NCI-H1417 treated with DMSO at 0.1 percent for 48 hours (cell line): ENCODE data around the gene PCSK5.

Experiments
- DNase-seq: peaks from one replicate; lab custom pipeline; 2025; lab: John Stamatoyannopoulos, UW

PCSK5 gene

DNA sequence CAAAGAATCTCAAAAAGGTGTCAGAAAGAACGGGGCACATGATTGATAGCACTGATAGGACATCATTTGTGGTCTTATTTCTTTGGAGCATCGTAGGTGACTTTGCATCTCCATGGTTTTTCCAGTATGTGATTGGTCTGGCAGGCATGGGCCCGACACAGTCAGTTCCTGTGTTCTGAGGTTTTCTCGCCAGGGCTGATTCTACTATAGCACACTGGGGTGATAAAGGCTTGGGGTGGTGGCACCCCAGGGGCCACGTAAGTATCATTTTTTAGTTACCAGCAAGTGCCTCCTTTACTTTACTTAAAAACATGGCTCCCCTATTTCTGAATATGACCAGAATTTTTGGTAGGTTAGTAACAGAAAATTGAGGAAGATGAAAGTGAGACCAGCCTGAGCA lies 301.0 kb downstream of the PCSK5 start:
- DNase-seq, result no peak

- DNase-seq, result no peak
Measured at GRCh38 chr9:76192013-76192412, 301.5 kb downstream of the PCSK5 start.

DNA sequence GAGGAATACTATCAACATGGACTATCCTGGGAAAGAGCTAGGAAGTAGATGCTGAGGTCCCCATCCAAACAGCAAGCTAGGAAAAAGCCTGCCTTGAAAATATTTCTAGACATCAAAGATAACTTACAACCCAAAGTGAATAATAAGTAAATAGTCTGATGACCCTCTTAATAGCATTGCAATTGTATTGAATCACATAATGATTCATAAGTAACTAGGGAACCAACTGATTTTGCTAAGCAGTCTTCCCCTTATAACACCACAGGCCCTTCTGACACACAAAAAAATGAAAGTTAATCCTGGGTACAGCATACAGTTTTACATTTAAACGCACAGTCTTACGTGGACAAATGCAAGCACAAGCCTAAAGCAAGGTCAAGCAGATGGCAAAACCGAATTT lies 304.4 kb downstream of the PCSK5 start:
- no peak for DNase-seq

DNA sequence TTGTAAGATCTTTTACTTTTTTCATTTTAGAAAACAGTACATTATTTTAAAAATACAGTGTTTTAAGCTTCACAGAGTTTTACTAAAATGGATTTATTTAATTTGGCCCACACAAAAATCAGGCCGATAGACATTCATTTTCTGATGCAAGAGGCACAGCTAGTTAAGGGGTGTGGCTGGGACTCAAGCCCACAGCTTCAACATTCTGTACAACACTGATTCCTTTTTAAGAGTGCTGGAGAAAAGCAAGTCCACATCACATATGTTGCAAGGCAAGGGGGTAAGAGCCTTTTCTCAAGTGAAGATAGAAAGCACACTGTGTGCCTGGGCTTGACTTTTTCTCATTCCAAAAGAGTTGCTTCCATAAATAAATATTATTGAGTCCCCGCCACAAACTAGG lies 307.9 kb downstream of the PCSK5 start:
- no peak for DNase-seq

DNA sequence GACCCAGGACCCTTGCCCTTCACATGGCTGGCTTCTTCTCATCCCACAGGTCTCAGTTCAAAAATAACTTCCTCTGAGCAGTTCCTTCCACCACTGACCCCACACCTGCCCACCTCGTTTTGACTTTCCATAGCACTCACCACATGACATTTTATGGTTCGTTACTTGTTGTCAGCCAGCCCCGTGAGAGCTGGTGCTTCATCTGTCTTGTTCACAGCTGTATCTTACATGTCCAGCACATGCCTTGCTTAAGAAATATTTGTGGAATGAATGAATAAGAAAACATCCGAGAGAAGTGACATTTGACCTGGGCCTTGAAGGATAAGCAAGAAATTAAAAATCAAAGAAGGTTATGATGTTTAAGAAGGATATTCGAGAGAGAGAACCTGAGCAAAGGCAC lies 309.8 kb downstream of the PCSK5 start:
- no peak for DNase-seq

GRCh38 chr9:76200745-76201144 lies 310.3 kb downstream of the PCSK5 start:
- DNase-seq, result no peak

GRCh38 chr9:76203373-76203772 lies 312.9 kb downstream of the PCSK5 start:
- DNase-seq, result no peak

GRCh38 chr9:76206821-76207220 lies 316.3 kb downstream of the PCSK5 start:
- DNase-seq, result no peak

- DNase-seq, result no peak
Measured at GRCh38 chr9:76213751-76214150, 323.3 kb downstream of the PCSK5 start.

DNA sequence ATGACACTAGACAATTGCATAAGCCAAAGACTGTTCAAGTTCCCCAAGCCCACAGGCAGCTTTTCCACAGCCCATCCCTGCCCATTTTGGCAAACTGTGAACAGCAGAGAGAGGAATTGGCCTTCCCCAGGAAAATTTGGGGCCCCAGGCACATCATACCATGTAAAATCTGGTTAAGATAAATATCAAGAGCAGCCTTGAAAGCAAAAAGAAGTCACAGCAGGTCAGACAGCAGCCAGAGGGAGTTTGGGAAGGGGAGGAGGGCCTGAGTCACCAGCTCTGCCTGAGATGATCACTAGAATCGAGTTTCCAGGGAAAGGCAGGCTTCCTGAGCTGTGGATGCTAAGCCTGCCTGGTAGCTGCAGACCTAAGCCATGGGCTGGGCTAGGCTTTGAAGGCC lies 324.6 kb downstream of the PCSK5 start:
- DNase-seq, result no peak

DNA sequence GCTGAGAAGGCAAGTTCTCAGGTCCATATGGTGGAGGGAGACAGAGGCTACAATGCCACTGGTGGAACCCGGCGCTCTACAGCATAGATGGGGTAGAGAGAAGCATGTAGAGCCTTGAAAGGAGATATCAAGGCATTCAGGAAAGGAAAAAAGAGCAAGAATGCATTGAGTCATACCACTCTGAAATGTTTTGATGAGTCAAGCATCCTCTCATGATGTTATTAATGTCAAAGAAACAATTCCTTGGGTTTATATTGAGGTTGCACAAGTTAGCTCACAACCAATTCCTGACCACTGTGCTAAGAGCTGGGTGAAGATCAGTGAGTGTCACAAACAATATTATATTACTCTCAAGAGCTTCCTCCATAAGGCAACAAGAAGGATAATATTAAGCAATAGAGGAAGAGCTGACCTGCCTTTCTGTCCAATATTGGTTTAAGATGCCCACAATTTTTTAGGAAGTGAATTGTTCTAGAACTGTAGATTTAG lies 325.7 kb downstream of the PCSK5 start:
- DNase-seq, result no peak

- no peak for DNase-seq
Measured at GRCh38 chr9:76218117-76218885, 327.8 kb downstream of the PCSK5 start.

DNA sequence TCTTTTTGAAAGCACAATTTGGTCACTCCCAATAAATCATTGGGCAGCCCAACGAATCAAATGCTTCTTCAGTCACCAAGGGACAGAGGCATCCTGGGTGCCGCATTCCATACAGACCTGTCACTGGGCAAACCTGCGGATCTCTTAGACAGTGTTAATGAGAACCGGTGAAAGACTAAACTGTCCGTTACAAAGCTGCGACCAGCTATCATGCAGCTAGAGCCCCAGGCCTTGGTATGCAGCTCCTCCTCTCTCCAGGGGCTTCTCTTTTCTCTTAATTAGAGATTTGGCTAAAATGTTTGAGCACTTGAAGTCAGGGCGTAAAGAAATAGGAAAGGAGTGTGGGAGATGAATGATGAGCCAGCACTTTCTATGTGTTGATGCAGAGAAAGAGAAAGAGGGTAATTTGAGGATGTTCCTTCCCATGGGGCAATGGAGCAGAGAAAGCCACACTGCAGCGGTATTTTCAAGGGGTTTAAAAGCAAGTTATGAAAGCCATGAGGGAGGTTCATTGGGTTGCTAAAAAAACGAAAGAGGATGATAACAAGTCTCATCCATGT lies 328.5 kb downstream of the PCSK5 start:
- DNase-seq, result no peak

GRCh38 chr9:76219560-76220151 lies 329.2 kb downstream of the PCSK5 start:
- DNase-seq, result no peak

DNA sequence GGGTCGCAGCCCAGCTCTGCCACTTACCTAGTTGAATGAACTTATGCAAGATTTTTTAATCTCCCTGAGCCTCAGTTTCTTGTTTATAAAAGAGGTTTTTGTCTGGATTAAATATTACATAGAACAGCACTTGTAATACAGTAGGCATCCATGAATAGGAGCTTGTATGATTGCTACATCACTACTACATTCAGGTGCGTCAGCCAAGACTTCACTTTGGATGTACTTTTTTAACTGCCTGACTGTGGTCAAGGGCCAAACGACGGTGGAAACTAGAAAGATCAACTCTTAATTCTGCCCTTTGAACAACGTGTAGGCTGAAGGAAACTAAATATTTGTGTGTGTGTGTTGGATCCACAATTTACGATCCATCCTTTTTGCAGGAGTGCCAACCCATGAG lies 330.9 kb downstream of the PCSK5 start:
- no peak for DNase-seq

DNA sequence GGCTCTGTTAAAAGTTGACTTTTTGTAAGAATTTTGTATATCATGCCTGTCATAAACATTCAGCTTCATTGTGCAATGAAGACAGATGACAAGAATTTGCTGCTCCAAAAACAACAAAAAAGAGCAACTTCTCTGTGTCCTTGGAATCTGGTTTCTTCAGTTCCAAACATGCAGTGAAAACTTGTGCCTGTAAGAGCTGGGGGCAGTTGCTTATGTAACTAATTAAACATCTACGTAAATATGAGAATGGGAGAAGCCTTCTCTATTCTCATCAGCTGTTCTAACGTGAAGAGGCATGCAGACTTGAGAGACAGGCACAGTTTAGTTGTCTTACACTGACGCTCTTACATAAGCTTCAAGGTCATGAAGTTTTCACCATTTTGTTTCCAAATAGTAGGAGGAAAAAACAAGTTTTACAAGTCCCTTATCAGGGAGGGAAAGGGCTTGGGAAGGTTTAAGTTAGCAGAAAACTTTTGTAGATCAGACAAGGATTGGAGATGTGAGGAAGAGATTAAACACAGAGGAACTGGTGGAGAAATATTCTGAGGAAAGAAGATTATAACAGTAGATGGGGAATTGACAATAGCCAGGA lies 333.4 kb downstream of the PCSK5 start:
- no peak for DNase-seq

DNA sequence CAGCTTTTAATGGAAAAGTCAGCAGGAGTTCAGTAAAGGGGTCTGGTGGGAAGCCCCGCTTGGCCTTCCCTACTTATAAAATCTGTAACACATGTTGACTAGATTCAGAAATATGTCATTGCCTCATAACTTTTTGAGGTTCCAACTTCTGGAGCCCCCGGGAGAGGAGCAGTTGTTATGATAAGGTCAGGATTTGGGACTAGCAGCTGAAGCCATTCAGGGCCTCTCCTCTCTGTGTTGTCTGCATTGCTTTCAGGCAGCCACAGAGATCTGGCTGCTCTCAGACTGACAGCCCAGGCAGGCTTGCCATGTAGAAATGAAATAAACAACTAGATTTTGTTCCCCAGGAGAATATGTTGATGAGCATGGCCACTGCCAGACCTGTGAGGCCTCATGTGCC lies 336.7 kb downstream of the PCSK5 start:
- DNase-seq, result no peak

- no peak for DNase-seq
Measured at GRCh38 chr9:76231001-76231400, 340.5 kb downstream of the PCSK5 start.

GRCh38 chr9:76232861-76233489 lies 342.5 kb downstream of the PCSK5 start:
- no peak for DNase-seq

DNA sequence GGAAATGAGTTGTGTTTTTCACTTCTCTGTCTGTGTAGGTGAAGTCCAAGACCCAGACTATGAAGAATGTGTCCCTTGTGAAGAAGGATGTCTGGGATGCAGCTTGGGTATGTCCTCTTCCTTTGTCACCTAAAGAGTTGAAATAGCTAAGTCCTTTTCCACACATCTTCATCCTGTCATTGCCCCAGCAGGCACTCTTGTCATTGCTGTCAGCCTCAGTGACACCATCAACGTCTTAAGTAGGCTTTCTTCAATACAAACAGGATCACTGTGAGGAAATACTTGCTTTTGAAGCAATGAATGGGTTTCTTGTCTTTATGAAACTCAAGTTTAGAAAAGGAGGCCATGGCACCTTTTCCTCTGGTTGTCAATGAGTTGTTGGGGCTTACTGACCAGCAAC lies 350.1 kb downstream of the PCSK5 start:
- DNase-seq, result no peak

DNA sequence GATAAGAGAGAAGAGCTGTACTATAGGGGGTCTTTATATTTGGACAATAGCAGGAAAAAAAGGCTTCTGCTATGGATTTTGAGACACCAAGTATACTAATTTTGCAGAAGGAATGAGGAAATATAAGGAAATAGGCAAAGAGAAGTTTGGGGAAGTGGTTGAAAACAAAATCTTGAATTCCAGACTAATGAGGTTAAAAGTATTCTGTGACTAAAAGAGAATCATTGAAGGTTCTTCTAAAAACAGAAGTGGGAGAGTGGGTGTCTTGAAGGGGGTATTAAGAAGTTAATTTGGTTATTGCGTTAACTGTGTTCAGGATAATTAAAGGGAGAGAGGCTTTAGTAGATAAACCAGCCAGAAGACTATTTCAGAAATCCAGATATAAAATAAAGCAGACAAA lies 355.0 kb downstream of the PCSK5 start:
- no peak for DNase-seq

DNA sequence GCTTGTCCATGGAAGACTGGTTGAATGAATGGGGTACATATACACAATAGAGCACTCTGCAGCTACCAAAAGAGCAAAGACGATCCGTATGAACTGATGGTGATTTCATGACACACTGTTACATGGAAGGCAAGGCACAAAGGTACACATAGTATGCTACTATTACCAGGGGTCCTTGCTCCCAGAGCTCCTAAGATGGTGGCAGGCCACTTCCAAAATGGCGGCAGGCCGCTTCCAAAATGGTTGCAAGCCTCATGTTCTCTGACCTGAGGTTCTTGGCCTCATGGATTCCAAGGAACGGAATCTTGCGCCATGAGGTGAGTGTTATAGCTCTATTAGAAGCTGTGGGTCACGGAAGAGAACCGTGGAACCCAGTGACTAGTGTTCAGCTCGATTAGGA lies 356.2 kb downstream of the PCSK5 start:
- DNase-seq, result no peak

GRCh38 chr9:76247426-76247825 lies 357.0 kb downstream of the PCSK5 start:
- no peak for DNase-seq
